GM18498 (cell line): ENCODE measurements around the gene EML5.

Experiments
- ATAC-seq: cut with Tn5 transposase; IDR thresholded peaks from one replicate; pipeline ENCODE4 v1.9.1; 2021; ENCODE audit warnings: mild to moderate bottlenecking, moderate library complexity; ENCODE audit not compliant: unreplicated experiment

EML5 gene

GRCh38 chr14:88568196-88568595, 224.6 kb downstream of the EML5 start:
- ATAC-seq = no peak

- no peak for ATAC-seq
Observed at GRCh38 chr14:88565427-88565826, 227.3 kb downstream of the EML5 start.

GRCh38 chr14:88563845-88564244, 228.9 kb downstream of the EML5 start:
- no peak for ATAC-seq

DNA sequence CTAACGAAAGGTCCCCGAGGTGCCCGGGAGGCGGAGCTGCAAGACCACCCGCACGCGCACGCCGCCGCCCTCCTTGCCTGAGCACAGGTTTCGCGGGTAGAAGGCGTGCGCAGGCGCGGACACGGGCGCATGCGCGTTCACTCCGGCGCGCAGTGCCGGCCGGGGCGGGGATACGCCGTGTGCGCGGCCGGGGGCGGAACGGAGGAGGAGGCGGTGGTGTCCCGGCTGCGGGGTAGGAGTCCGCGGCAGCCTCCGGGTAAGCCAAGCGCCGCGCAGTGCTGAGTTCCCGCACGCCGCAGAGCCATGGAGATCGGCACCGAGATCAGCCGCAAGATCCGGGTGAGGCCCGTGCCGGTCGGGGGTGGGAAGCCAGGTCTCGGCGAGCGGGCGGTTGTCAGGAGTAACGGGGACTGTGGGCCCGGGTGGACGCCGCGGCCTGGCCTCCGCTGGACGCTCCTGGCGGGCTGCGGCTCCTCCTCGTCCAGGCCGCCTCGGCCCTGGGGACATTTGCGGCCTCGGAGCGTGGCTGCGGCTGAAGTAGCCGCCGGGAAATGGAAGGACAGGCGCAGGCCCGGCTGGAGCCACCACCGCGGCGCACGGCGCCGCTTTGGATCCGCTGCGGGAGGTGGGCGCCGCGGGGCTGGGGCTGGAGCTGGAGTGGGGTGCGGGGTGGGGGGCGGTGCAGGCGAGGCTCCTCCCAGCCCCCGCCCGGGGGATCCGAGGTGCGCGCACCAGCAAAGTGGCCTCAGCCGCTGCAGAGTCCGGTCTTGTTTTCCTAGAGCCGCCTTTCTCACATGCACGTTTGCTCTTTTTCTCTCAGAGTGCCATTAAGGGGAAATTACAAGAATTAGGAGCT, 229.7 kb downstream of the EML5 start, which contains the start of gene ZC3H14:
Gene ZC3H14 (plus strand): TSS at position 207 of the 856 bp plus-strand sequence. CDS start 97 bp downstream, at position 304.
- ATAC-seq = peak; percentile 97

DNA sequence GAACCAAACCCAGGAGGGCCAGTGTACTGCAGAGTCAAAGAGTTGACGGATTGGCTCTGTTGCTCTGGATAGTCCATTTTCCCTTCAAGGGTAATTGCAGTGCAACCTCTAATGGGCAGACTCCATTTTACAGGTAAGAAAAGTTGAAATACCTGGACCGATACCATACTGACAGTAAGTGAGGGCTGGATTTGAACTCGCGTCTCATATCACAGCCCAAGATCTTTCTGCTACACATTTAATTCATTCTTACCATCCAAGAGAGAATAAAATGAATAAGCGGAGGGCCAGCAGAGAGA, 230.3 kb downstream of the EML5 start:
- ATAC-seq = no peak
